Lower leg skin (tissue), 4 donors: ENCODE data around the gene ANKMY2. TPM values are rescaled to one million over a fixed set of nuclear protein-coding genes. Genes with fewer than 3 reads are reported as not detected.

Experiments
- DNase-seq, 2 donors: peaks; one replicate each; pipeline ENCODE4 v3.0.0-alpha.2; 2019; ENCODE audit warnings: low spot score in 2 of 2
- H3K4me3 ChIP-seq: fragments of 200-600 bp; sonication (generic); 2 replicates; pipeline ENCODE4 v1.5.1; 2017; ENCODE audit warnings: mild to moderate bottlenecking, low read depth; ENCODE audit not compliant: poor library complexity, severe bottlenecking
- CTCF ChIP-seq, 3 donors: fragments of 450-650 bp; IDR thresholded peaks; one replicate each; pipeline ENCODE4 v1.5.1; 2016; ENCODE audit warnings: antibody characterized with exemption in 3 of 3, mild to moderate bottlenecking in 3 of 3, moderate library complexity in 2 of 3
- POLR2A ChIP-seq, 2 donors: fragments of 450-650 bp; IDR thresholded peaks; one replicate each; pipeline ENCODE4 v1.6.1; 2016 to 2017; ENCODE audit warnings: antibody characterized with exemption in 2 of 2, mild to moderate bottlenecking in 1 of 2, moderate library complexity in 1 of 2
- WGBS, 2 donors: methylation state at CpG; one replicate each; pipeline ENCODE4 v1.1.5; 2018; 5-methylcytosine and 5-hydroxymethylcytosine counted together
- intact Hi-C: fragments of 100-400 bp; cut with DNase I; formaldehyde crosslinking; loops from one replicate; pipeline ENCODE4 v1.15.0; 2023; ENCODE audit warnings: low total_unique reads
- total RNA-seq, 4 donors: library from RNA; depleted of rRNA; stranded (reverse); fragments of >200 nt; gene quantifications; one replicate each; pipeline ENCODE4 v1.1.0, GENCODE V29; 2016

Gene ANKMY2
- total RNA-seq, 4 donors from 2014 or later, result 5.5 to 14.5 (median 9.9) TPM

- intact Hi-C loops, result no loop called here
- 69 to 71% methylated on average over 2 of the region's 2 CpGs for WGBS, 2 donors
These were observed 89.2 kb downstream of the ANKMY2 start for GRCh38 chr7:16556359-16556758.

GRCh38 chr7:16554518-16555236 lies 90.9 kb downstream of the ANKMY2 start:
- DNase-seq, result no peak
- intact Hi-C loops, result no loop called here
- H3K4me3 ChIP-seq, result no peak overlapping the region
- 85% methylated on average over 10 of the region's 10 CpGs for WGBS, 2 donors
- TF ChIP-seq POLR2A (IDR thresholded peaks at IDR 0.05) (no peak), CTCF (IDR thresholded peaks at IDR 0.05) (no peak)

More at GRCh38 chr7:16556359-16556758, 89.2 kb downstream of the ANKMY2 start:
- TF ChIP-seq POLR2A (IDR thresholded peaks at IDR 0.05) (no peak), CTCF (IDR thresholded peaks at IDR 0.05) (no peak)
- DNase-seq, result no peak
- no peak overlapping the region for H3K4me3 ChIP-seq

GRCh38 chr7:16550671-16551070 lies 94.9 kb downstream of the ANKMY2 start:
- TF ChIP-seq CTCF (IDR thresholded peaks at IDR 0.05) (no peak), POLR2A (IDR thresholded peaks at IDR 0.05) (no peak)
- WGBS, 2 donors, result 70 to 85% methylated on average over 1 of the region's 1 CpG
- DNase-seq, result no peak
- intact Hi-C loops, result no loop called here
- no peak overlapping the region for H3K4me3 ChIP-seq

Other genes with a start within 250 kb of the ANKMY2 start
- gene CRPPA, start 224.2 kb downstream of the ANKMY2 start, total RNA-seq, result 1 to 10 TPM in 3 of 4 donors, under 1 TPM in 1; 0.51 to 2.3 (median 1.5) TPM
- 10 to 100 TPM; 13.6 to 66.5 (median 24.0) TPM for gene SOSTDC1, start 180.0 kb downstream of the ANKMY2 start, total RNA-seq
- not detected for gene LRRC72, start 118.9 kb downstream of the ANKMY2 start, total RNA-seq
- gene BZW2, start 427 bp upstream of the ANKMY2 start, total RNA-seq, result 10 to 100 TPM; 51.3 to 82.2 (median 68.0) TPM
- gene TSPAN13, start 108.0 kb upstream of the ANKMY2 start, total RNA-seq, result 10 to 100 TPM in 2 of 4 donors, 1 to 10 TPM in 2; 8.8 to 16.3 (median 10.0) TPM
- 10 to 100 TPM in 2 of 4 donors, 1 to 10 TPM in 1, under 1 TPM in 1; 0.80 to 12.6 (median 6.9) TPM for gene AGR2, start 159.2 kb upstream of the ANKMY2 start, total RNA-seq
- 1 to 10 TPM in 2 of 4 donors, not detected in 2; 2.0 to 2.2 TPM for gene AGR3, start 236.2 kb upstream of the ANKMY2 start, total RNA-seq